IMR-90 (cell line): ENCODE results near the gene TACC2. TPM values are rescaled to one million over a fixed set of nuclear protein-coding genes. Genes with fewer than 3 reads are reported as not detected.

Source experiments
- ATAC-seq: fragments of 200-7000 bp; cut with Tn5 transposase; 2 replicates; pipeline ENCODE4 v1.9.1; 2020; ENCODE audit warnings: low read depth, mild to moderate bottlenecking, moderate library complexity
- BruUV-seq: library from RNA; stranded (reverse); fragments of 400-500 nt; replicated peaks from 2 replicates; lab custom pipeline; 2021; lab: Mats Ljungman, UMichigan
- CTCF ChIA-PET: fragments of 300-600 bp; formaldehyde crosslinking; extraction: SDS; loops from one replicate; lab custom pipeline; 2021; ENCODE audit warnings: antibody characterized with exemption; lab: Yijun Ruan, JAX
- POLR2A ChIA-PET: fragments of 300-600 bp; sonication (Branson Sonifier 250); formaldehyde crosslinking; loops from one replicate; lab custom pipeline; 2022; ENCODE audit warnings: antibody characterized with exemption; ENCODE audit not compliant: unreplicated experiment; lab: Charles Lee
- DNase-seq: peaks from one replicate; pipeline ENCODE4 v3.0.0; 2013
- H2AFZ ChIP-seq: replicated peaks from 2 replicates; pipeline ENCODE3; 2013; ENCODE audit warnings: low read length, mild to moderate bottlenecking; ENCODE audit not compliant: poor library complexity
- H2AK5ac ChIP-seq: 2 replicates; pipeline ENCODE4 v1.6.1; 2013; ENCODE audit warnings: low read depth, low read length, inconsistent platforms
- H2AK9ac ChIP-seq: replicated peaks from 2 replicates; pipeline ENCODE3; 2013; ENCODE audit warnings: mild to moderate bottlenecking, low read depth, low read length, moderate library complexity; ENCODE audit not compliant: poor library complexity
- H2BK120ac ChIP-seq: 2 replicates; pipeline ENCODE4 v1.6.1; 2013; ENCODE audit warnings: low read depth, low read length, inconsistent platforms
- H2BK15ac ChIP-seq: 3 replicates; pipeline ENCODE4 v1.6.1; 2013; ENCODE audit warnings: low read depth, low read length, inconsistent platforms
- H2BK20ac ChIP-seq: 2 replicates; pipeline ENCODE4 v1.6.1; 2013; ENCODE audit warnings: low read depth, mild to moderate bottlenecking, inconsistent platforms, low read length, moderate library complexity
- H2BK5ac ChIP-seq: 2 replicates; pipeline ENCODE4 v1.6.1; 2013; ENCODE audit warnings: mild to moderate bottlenecking, low read depth, low read length, inconsistent platforms; ENCODE audit not compliant: poor library complexity, severe bottlenecking
- H3K14ac ChIP-seq: replicated peaks from 2 replicates; pipeline ENCODE4 v1.6.1; 2013; ENCODE audit warnings: low read depth, low read length, inconsistent platforms
- H3K18ac ChIP-seq: 2 replicates; pipeline ENCODE4 v1.6.1; 2013; ENCODE audit warnings: low read depth, low read length, control low read depth
- H3K23ac ChIP-seq: 2 replicates; pipeline ENCODE4 v1.6.1; 2013; ENCODE audit warnings: low read depth, low read length, inconsistent platforms
- H3K27ac ChIP-seq: 2 replicates; pipeline ENCODE4 v1.5.1; 2013; ENCODE audit warnings: mild to moderate bottlenecking, control low read depth, low read length; ENCODE audit not compliant: insufficient read depth
- H3K27me3 ChIP-seq: 2 replicates; pipeline ENCODE4 v1.6.1; 2013; ENCODE audit warnings: low read length; ENCODE audit not compliant: control insufficient read depth, insufficient read depth
- H3K36me3 ChIP-seq: 2 replicates; pipeline ENCODE4 v1.6.1; 2013; ENCODE audit warnings: low read length, mixed read lengths; ENCODE audit not compliant: control insufficient read depth, insufficient read depth
- H3K4ac ChIP-seq: 2 replicates; pipeline ENCODE4 v1.6.1; 2013; ENCODE audit warnings: low read depth, low read length, inconsistent platforms
- H3K4me1 ChIP-seq: 2 replicates; pipeline ENCODE4 v1.6.1; 2013; ENCODE audit warnings: low read length, mixed read lengths; ENCODE audit not compliant: control insufficient read depth, insufficient read depth
- H3K4me2 ChIP-seq: 2 replicates; pipeline ENCODE4 v1.6.1; 2013; ENCODE audit warnings: low read depth, mild to moderate bottlenecking, control low read depth, low read length, moderate library complexity
- H3K4me3 ChIP-seq: 2 replicates; pipeline ENCODE4 v1.5.1; 2013; ENCODE audit warnings: low read depth, mild to moderate bottlenecking, control low read depth, low read length, moderate library complexity; ENCODE audit not compliant: insufficient read depth
- H3K56ac ChIP-seq: 2 replicates; pipeline ENCODE4 v1.6.1; 2013; ENCODE audit warnings: low read length, inconsistent platforms; ENCODE audit not compliant: insufficient read depth; ENCODE audit errors: extremely low read depth
- H3K79me1 ChIP-seq, 2 experiments: 2 replicates each; pipeline ENCODE4 v1.6.1; 2013; ENCODE audit warnings: low read length in 2 of 2, inconsistent platforms in 1 of 2, low read depth in 1 of 2
- H3K9ac ChIP-seq: 2 replicates; pipeline ENCODE4 v1.6.1; 2013; ENCODE audit warnings: low read depth, low read length, control low read depth
- H3K9me1 ChIP-seq: 2 replicates; pipeline ENCODE4 v1.6.1; 2013; ENCODE audit warnings: low read length, inconsistent platforms; ENCODE audit not compliant: insufficient read depth
- H3K9me3 ChIP-seq: 2 replicates; pipeline ENCODE4 v1.6.1; 2013; ENCODE audit warnings: low read length; ENCODE audit not compliant: control insufficient read depth, insufficient read depth
- H4K20me1 ChIP-seq: 2 replicates; pipeline ENCODE4 v1.6.1; 2013; ENCODE audit warnings: low read length, inconsistent platforms; ENCODE audit not compliant: insufficient read depth
- H4K5ac ChIP-seq: 2 replicates; pipeline ENCODE4 v1.6.1; 2013; ENCODE audit warnings: mild to moderate bottlenecking, low read depth, low read length, control low read depth
- H4K8ac ChIP-seq, 2 experiments: 2 replicates each; pipeline ENCODE4 v1.6.1; 2013; ENCODE audit warnings: low read depth in 2 of 2, low read length in 2 of 2, control low read depth in 1 of 2, inconsistent platforms in 1 of 2
- H4K91ac ChIP-seq: 2 replicates; pipeline ENCODE4 v1.6.1; 2013; ENCODE audit warnings: low read depth, low read length, inconsistent platforms; ENCODE audit not compliant: insufficient read depth
- BHLHE40 ChIP-seq: fragments of 150-350 bp; IDR thresholded peaks from 2 replicates; pipeline ENCODE4 v1.6.1; 2016; ENCODE audit warnings: mild to moderate bottlenecking, low read depth, low read length
- CHD1 ChIP-seq: IDR thresholded peaks from 2 replicates; pipeline ENCODE4 v1.6.1; 2012; ENCODE audit warnings: low read depth, low read length, improper control_type of control experiment
- MAFK ChIP-seq: IDR thresholded peaks from 2 replicates; pipeline ENCODE4 v1.6.1; 2012; ENCODE audit warnings: low read depth, low read length, improper control_type of control experiment
- MAZ ChIP-seq: IDR thresholded peaks from 2 replicates; pipeline ENCODE4 v1.6.1; 2012; ENCODE audit warnings: low read depth, mild to moderate bottlenecking, low read length, improper control_type of control experiment, moderate library complexity, borderline replicate concordance
- NFE2L2 ChIP-seq: fragments of 150-350 bp; IDR thresholded peaks from 2 replicates; pipeline ENCODE4 v1.6.1; 2016; ENCODE audit warnings: low read depth, mild to moderate bottlenecking, low read length
- POLR2A ChIP-seq: IDR thresholded peaks from 2 replicates; pipeline ENCODE4 v1.6.1; 2012; ENCODE audit warnings: mild to moderate bottlenecking, low read depth, low read length
- RAD21 ChIP-seq: IDR thresholded peaks from 2 replicates; pipeline ENCODE4 v1.6.1; 2012; ENCODE audit warnings: low read length, improper control_type of control experiment
- RCOR1 ChIP-seq: IDR thresholded peaks from 2 replicates; pipeline ENCODE4 v1.6.1; 2012; ENCODE audit warnings: mild to moderate bottlenecking, low read length, improper control_type of control experiment; ENCODE audit not compliant: insufficient replicate concordance
- SMC3 ChIP-seq: fragments of 150-350 bp; IDR thresholded peaks from 2 replicates; pipeline ENCODE4 v1.6.1; 2016; ENCODE audit warnings: low read depth, mild to moderate bottlenecking, antibody characterized with exemption, low read length, moderate library complexity
- WGBS, 2 experiments: methylation state at CpG; one replicate each; pipeline versions ENCODE4 v1.1.5 to v1.1.7; 2013; ENCODE audit warnings: missing lambda C conversion rate in 2 of 2; ENCODE audit not compliant: insufficient read length in 1 of 2; ENCODE audit errors: extremely low coverage in 2 of 2; 5-methylcytosine and 5-hydroxymethylcytosine counted together
- dilution Hi-C: fragments of 300-500 bp; cut with HindIII; formaldehyde crosslinking; loops from one replicate; pipeline ENCODE4 v1.14.3; 2018; ENCODE audit warnings: low sequenced_read_pairs; ENCODE audit not compliant: unreplicated experiment
- in situ Hi-C: fragments of 300-500 bp; cut with MboI; formaldehyde crosslinking; loops from 3 replicates; pipeline ENCODE4 v1.14.3; 2019; ENCODE audit warnings: low sequenced_read_pairs, inconsistent platforms, mixed read lengths
- intact Hi-C: fragments of 100-400 bp; cut with micrococcal nuclease; formaldehyde crosslinking; loops from 2 replicates; pipeline ENCODE4 v1.10.0; 2022
- polyA plus RNA-seq, 3 experiments: library from polyadenylated mRNA; depleted of rRNA; stranded (reverse); fragments of >200 nt; gene quantifications; 2 replicates each; pipeline ENCODE4 v1.2.3, GENCODE V29; 2012; ENCODE audit warnings: low replicate concordance in 1 of 3
- total RNA-seq: library from RNA; depleted of rRNA; stranded (reverse); fragments of >200 nt; gene quantifications from 2 replicates; pipeline ENCODE4 v1.2.3, GENCODE V29; 2012
- TF ChIP-seq, protein P1 (sequence below): fragments of 150-350 bp; IDR thresholded peaks from 2 replicates; pipeline ENCODE4 v1.6.1; 2017; ENCODE audit warnings: mild to moderate bottlenecking, antibody characterized with exemption, low read length, low read depth

Gene TACC2
- total and polyA plus RNA-seq, 2 of the 4 experiments (the other 2 are of a cell fraction) = 2.9 to 15.4 TPM

DNA sequence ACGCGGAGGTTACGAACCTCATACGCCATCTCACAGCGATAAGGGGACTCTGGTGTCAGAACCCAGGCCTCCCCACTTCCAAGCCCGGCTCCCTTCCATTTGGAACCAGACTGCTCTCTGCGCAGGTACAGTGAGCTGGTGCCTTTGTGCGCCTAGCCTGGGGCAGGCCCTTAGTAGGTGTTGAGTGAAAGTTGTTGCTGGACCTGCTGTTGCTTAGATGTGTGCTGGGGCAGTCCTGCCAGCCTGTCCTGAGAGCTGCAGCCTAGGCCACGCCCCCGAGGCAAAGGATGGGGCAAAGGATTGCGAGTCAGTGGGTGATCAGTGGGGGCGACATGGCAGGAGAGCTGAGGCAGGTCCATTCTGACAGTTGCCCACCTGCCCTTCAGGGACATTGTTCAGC, 209.7 kb downstream of the TACC2 start:
- Histone ChIP-seq H2BK5ac (no peak overlapping the region), H4K91ac (no peak overlapping the region), H3K18ac (no peak overlapping the region), H4K8ac (no peak overlapping the region), H4K5ac (no peak overlapping the region), H3K4ac (no peak overlapping the region), H2BK15ac (no peak overlapping the region), H3K9me1 (no peaks in the 10 kb centered on the region), H3K27me3 (no peaks in the 10 kb centered on the region), H3K56ac (no peak overlapping the region), H3K4me1 (no peaks in the 10 kb centered on the region), H2BK20ac (no peak overlapping the region), H2AK5ac (no peak overlapping the region), H3K79me1 (peaks cover 0 to 22% of the 10 kb centered on the region in 2 experiments; a peak in 1 of 4 replicates), H3K14ac (no peak overlapping the region), H3K9ac (no peak overlapping the region), H3K4me3 (no peak overlapping the region), H3K23ac (no peak overlapping the region), H2AK9ac (no peak overlapping the region), H3K27ac (no peak overlapping the region), H3K9me3 (no peaks in the 10 kb centered on the region), H4K20me1 (no peaks in the 10 kb centered on the region; the same call in 1 of the 2 replicates), H3K36me3 (peaks cover 9% of the 10 kb centered on the region), H2AFZ (no peak overlapping the region), H2BK120ac (no peak overlapping the region), H3K4me2 (no peak overlapping the region)
- in situ Hi-C loops (no loop called here), intact Hi-C loops (no loop called here), dilution Hi-C loops (no loop called here)
- 87% methylated on average over 3 of the region's 12 CpGs; no CpG with 5 or more reads in 1 of the 2 experiments for WGBS, 2 experiments
- DNase-seq (no peak), ATAC-seq (no peak)
- ChIA-PET CTCF (no interaction called here), POLR2A (no interaction called here)
- no TSS peak for BruUV-seq
- TF ChIP-seq RAD21 (no peak), POLR2A (no peak), CHD1 (no peak), MAZ (no peak), MAFK (no peak), NFE2L2 (no peak), BHLHE40 (no peak), RCOR1 (no peak), SMC3 (no peak)
- TF ChIP-seq, protein P1, sequence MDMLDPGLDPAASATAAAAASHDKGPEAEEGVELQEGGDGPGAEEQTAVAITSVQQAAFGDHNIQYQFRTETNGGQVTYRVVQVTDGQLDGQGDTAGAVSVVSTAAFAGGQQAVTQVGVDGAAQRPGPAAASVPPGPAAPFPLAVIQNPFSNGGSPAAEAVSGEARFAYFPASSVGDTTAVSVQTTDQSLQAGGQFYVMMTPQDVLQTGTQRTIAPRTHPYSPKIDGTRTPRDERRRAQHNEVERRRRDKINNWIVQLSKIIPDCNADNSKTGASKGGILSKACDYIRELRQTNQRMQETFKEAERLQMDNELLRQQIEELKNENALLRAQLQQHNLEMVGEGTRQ = no peak
